Upper lobe of left lung (tissue), 6 donors: Measurements from ENCODE around the gene PXMP4. TPM values are rescaled to one million over a fixed set of nuclear protein-coding genes. Genes with fewer than 3 reads are reported as not detected.
A peak's percentile ranks its signal among the peaks of the same experiment; 100 is the strongest.

Source experiments
- ATAC-seq, 2 donors: fragments of 200-7000 bp; cut with Tn5 transposase; one replicate each; pipeline ENCODE4 v1.9.1; 2022; ENCODE audit warnings: mild to moderate bottlenecking in 2 of 2, moderate library complexity in 2 of 2; ENCODE audit not compliant: low FRiP score in 2 of 2
- DNase-seq, 2 donors: peaks; one replicate each; pipeline ENCODE4 v3.0.0-alpha.2; 2019 to 2020
- H3K27ac ChIP-seq, 4 donors: fragments of 200-600 bp; sonication (generic); one replicate each; pipeline ENCODE4 v1.5.1; 2016 to 2019
- H3K27me3 ChIP-seq, 4 donors: fragments of 200-600 bp; sonication (generic); one replicate each; pipeline ENCODE4 v1.5.1; 2017 to 2019
- H3K36me3 ChIP-seq, 4 donors: fragments of 200-600 bp; sonication (generic); one replicate each; pipeline ENCODE4 v1.5.1; 2016 to 2019
- H3K4me1 ChIP-seq, 4 donors: fragments of 200-600 bp; sonication (generic); one replicate each; pipeline ENCODE4 v1.5.1; 2018 to 2019
- H3K4me3 ChIP-seq, 4 donors: fragments of 200-600 bp; sonication (generic); one replicate each; pipeline ENCODE4 v1.5.1; 2017 to 2019; ENCODE audit warnings: mild to moderate bottlenecking in 2 of 4, moderate library complexity in 1 of 4
- H3K9me3 ChIP-seq, 4 donors: fragments of 200-600 bp; sonication (generic); one replicate each; pipeline ENCODE4 v1.5.1; 2018 to 2019
- CTCF ChIP-seq, 6 experiments: fragments of 450-650 bp in 4 of 6; fragments of 200-600 bp in 2 of 6; sonication (generic) in 2 of 6; IDR thresholded peaks; one replicate each; pipeline ENCODE4 v1.5.1; 2016 to 2019; ENCODE audit warnings: antibody characterized with exemption in 6 of 6
- EP300 ChIP-seq, 4 donors: sonication (generic); formaldehyde crosslinking; IDR thresholded peaks; one replicate each; pipeline ENCODE4 v1.5.1; 2017; ENCODE audit warnings: antibody characterized with exemption in 4 of 4, control low read depth in 2 of 4
- POLR2A ChIP-seq, 4 donors: fragments of 450-650 bp; IDR thresholded peaks; one replicate each; pipeline ENCODE4 v1.5.1; 2016 to 2017; ENCODE audit warnings: antibody characterized with exemption in 4 of 4, mild to moderate bottlenecking in 2 of 4
- POLR2AphosphoS5 ChIP-seq, 2 donors: sonication (generic); formaldehyde crosslinking; IDR thresholded peaks; one replicate each; pipeline ENCODE4 v1.5.1; 2017; ENCODE audit warnings: antibody characterized with exemption in 2 of 2
- WGBS, 2 donors: methylation state at CpG; one replicate each; pipeline ENCODE4 v1.1.5; 2017 to 2018; 5-methylcytosine and 5-hydroxymethylcytosine counted together
- total RNA-seq, 6 donors: library from RNA; depleted of rRNA in 4 of 6; stranded (reverse); fragments of >200 nt in 4 of 6; gene quantifications; one replicate each; pipeline versions ENCODE4 v1.1.0 to v1.2.1, GENCODE V29; 2016 to 2021
- donor health status: DM: no; HTN: no; CAD: no; lungs with moderate emphysema.
- donor health status: DM: no; HTN: yes; CAD: no; lungs with severe emphysema.

The PXMP4 gene
- total RNA-seq, 6 donors from 2014 or later = 18.4 to 80.2 (median 29.8) TPM

DNA sequence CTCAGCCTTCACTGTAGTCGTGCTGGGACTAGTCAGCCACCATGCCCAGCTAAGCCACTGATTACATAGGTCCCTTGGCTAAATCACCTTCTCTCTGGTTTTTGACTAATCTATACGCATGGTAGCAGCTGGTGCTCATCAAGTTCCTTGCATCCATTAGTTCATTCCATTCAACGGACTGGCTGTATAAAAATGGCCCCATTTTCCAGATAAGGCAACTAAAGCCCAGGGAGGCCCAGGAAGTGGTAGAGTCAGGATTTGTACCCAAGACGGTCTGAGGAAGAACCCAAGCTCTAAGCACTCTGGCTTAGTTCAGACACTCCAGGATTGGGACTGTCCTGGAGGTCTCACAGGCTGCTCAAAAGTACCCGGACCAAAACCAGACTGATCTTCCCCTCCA is 38.8 kb downstream of the PXMP4 start:
- peak overlapping the region in 1 of 4 donors; percentile 58 for H3K27ac ChIP-seq
- no peaks in the 10 kb centered on the region for H3K36me3 ChIP-seq
- H3K9me3 ChIP-seq = no peaks in the 10 kb centered on the region
- WGBS, 2 donors = 91 to 96% methylated on average over 4 to 5 of the region's 5 CpGs
- ATAC-seq (no peak), DNase-seq (no peak)
- no peak overlapping the region for H3K4me3 ChIP-seq
- H3K27me3 ChIP-seq = no peaks in the 10 kb centered on the region
- H3K4me1 ChIP-seq = peaks cover 20 to 42% (median 30%) of the 10 kb centered on the region in 4 donors
- TF ChIP-seq EP300 (IDR thresholded peaks at IDR 0.05) = no peak
- TF ChIP-seq POLR2AphosphoS5 (IDR thresholded peaks at IDR 0.05) = no peak
- TF ChIP-seq POLR2A (IDR thresholded peaks at IDR 0.05) = no peak
- no peak for TF ChIP-seq CTCF (IDR thresholded peaks at IDR 0.05)

DNA sequence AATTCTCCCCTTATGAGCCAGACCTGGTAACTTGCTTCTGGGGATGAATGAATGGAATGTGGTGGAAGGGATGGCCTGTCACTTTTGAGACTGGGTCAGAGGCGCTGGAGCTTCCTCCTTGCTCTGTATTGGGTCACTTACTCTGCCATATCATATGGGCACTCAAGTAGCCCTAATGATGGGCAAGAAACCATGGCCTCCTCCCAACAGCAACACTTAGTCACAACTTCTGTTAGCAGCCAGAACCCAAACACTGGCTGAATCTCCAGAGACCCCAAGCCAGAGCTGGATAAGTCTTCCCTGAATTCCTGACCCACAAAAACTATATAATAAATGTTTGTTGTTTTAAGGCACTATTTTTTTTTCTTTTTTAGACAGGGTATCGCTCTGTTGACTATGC is 39.4 kb downstream of the PXMP4 start:
- Histone ChIP-seq H3K4me3 (no peak overlapping the region), H3K36me3 (no peaks in the 10 kb centered on the region), H3K27ac (no peak overlapping the region), H3K9me3 (no peaks in the 10 kb centered on the region), H3K27me3 (no peaks in the 10 kb centered on the region), H3K4me1 (peaks cover 21 to 44% (median 35%) of the 10 kb centered on the region in 4 donors)
- DNase-seq (no peak), ATAC-seq (no peak)
- no peak for TF ChIP-seq POLR2AphosphoS5 (IDR thresholded peaks at IDR 0.05)
- TF ChIP-seq CTCF (IDR thresholded peaks at IDR 0.05) = no peak
- no peak for TF ChIP-seq EP300 (IDR thresholded peaks at IDR 0.05)
- no peak for TF ChIP-seq POLR2A (IDR thresholded peaks at IDR 0.05)
- 84 to 96% methylated on average over 2 of the region's 2 CpGs for WGBS, 2 donors

DNA sequence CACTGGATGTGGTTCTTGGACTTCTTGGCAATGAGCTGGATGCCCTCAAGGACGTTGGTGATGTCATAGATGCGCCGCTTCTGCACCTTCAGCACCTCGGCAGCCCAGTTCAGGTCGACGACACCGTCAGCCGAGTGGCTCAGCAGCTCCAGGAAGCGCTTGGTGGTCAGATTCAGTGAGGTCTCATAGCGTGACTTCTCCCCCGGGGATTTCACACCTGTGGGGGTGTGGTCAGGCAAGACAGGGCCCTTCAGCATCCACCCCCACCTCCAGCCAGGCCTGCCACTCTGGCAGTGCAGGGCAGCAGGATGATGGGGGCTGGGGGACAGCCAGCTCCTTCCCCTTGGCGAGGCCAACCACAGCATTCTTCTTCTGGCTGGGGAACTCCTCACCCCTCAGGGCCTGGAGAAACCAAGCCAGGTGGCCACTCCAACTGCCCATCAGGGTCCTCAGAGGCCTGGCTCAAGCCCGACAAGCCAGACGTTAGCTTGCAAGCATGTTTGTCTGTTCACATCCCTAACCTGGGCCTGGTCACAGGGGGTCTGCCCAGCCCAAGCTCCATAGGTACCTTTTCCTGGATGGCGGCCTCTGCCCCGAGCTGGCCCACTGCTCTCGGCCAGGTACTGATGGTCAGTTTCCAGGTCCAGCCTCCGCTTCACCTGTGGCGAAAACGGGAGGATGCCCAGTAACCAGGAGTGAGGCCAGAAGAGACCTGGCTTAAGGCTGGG is 40.2 kb downstream of the PXMP4 start:
- no peaks in the 10 kb centered on the region for H3K36me3 ChIP-seq
- DNase-seq = no peak
- ATAC-seq = no peak
- 85 to 93% methylated on average over 10 to 17 of the region's 20 CpGs for WGBS, 2 donors
- peaks cover 18 to 44% (median 35%) of the 10 kb centered on the region in 4 donors for H3K4me1 ChIP-seq
- no peaks in the 10 kb centered on the region for H3K27me3 ChIP-seq
- no peaks in the 10 kb centered on the region for H3K9me3 ChIP-seq
- H3K4me3 ChIP-seq = no peak overlapping the region
- TF ChIP-seq POLR2AphosphoS5 (IDR thresholded peaks at IDR 0.05) (no peak), POLR2A (IDR thresholded peaks at IDR 0.05) (no peak), CTCF (IDR thresholded peaks at IDR 0.05) (no peak), EP300 (IDR thresholded peaks at IDR 0.05) (no peak)
- no peak overlapping the region for H3K27ac ChIP-seq

- 76 to 86% methylated on average over 4 to 15 of the region's 15 CpGs for WGBS, 2 donors
- ATAC-seq = peak in 1 of 2 donors; percentile 59
Measured at GRCh38 chr20:33677991-33678702, 42.0 kb downstream of the PXMP4 start.

More at GRCh38 chr20:33677991-33678702, 42.0 kb downstream of the PXMP4 start:
- peaks cover 17 to 43% (median 35%) of the 10 kb centered on the region in 4 donors for H3K4me1 ChIP-seq
- H3K27me3 ChIP-seq = no peaks in the 10 kb centered on the region
- H3K9me3 ChIP-seq = no peaks in the 10 kb centered on the region
- no peak for DNase-seq
- TF ChIP-seq CTCF (IDR thresholded peaks at IDR 0.05) (no peak), POLR2AphosphoS5 (IDR thresholded peaks at IDR 0.05) (no peak), EP300 (IDR thresholded peaks at IDR 0.05) (no peak), POLR2A (IDR thresholded peaks at IDR 0.05) (no peak)
- H3K36me3 ChIP-seq = no peaks in the 10 kb centered on the region
- H3K4me3 ChIP-seq = no peak overlapping the region
- no peak overlapping the region for H3K27ac ChIP-seq
